Measurements from ENCODE around the gene SNX15.
A peak's percentile ranks its signal among the peaks of the same experiment; 100 is the strongest.

SNX15 gene

GRCh38 chr11:65058012-65058411, 30.8 kb downstream of the SNX15 start:
- DNase-seq: peak; percentile 40

GRCh38 chr11:65058419-65059054, 31.3 kb downstream of the SNX15 start, which contains the start of gene NAALADL1:
TSS of gene NAALADL1 (minus strand) at chr11:65058553. CDS start at chr11:65058521, 32 bp downstream.
- no peak for DNase-seq

DNA sequence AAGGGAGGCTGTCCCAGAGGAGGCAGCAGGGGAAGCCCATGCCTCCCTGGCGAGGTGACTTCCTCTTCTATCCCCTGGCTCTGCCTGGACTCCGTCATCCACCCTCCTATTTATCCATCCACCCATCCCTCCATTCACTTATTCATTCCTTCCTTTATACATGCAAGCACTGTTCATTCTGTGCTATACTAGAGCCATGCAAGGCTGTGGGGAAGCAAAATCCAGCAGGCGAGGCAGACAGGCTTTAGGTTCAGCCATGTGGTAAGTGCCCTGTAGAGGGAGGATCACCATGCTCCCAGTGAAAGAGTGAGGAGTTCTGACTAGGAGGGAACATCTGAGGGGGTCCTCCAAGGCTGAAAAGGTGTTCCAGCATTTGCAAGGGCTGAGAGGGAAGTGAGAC, 32.3 kb downstream of the SNX15 start:
- no peak for DNase-seq

DNA sequence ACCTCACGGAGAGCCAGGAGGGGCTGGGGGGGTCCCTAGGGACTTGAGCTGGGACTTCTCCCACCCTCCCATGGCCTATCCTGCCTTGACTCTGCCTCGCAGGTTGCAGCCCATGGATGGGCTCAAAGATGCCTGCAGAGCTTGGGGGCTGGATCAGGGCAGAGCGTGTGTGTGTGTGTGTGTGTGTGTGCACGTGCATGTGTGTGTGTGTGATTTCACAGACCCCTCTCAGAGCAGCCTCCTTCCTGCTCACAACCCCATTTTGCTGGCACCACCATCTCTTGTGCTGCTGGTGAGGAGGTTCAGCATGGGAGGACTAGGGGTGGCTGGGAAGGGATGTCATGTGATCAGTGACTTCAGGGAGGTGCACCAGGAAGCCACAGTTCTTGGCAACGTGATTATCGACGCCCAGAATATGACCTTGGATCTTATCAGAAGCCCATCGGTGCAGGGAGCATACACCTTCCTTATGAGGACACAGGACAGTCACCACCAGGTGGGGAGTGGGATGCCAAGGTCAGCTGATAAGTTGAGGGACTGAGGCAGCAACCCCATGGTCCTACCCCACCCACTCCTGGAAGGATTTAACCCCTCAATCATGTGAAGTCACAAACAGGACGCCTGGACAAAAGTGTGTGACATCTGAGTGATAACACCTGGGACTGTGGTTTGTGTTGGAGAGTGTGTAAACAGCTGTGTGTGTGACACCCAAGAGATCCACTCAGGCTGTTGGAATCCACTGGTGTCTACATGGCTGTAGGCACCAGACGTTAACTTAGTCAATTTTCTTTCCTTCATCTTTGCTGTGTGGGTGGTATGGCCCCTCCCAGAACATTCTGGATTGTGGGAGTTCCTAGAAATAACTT, 33.0 kb downstream of the SNX15 start:
- DNase-seq: no peak

- DNase-seq: no peak
Measured at GRCh38 chr11:65060913-65061408, 33.7 kb downstream of the SNX15 start.

DNA sequence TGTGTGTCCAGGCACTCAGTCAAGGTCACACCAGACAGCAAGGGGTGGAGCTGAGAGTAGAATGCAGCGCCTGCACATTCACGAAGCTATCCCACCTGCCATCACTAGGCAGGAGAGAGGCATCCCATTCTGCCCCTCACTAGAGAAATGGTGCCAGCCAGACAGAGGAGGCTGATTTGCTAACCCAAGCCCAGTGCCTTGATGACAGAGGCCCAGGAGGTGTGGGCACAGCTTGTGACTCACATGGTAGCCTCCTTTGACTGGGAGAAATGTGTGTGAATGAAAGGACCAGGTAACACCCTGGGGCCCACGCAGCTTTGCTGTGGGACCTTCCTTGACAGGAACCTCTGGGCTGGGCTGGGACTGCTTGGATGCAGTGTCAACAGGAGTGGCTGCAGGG, 36.3 kb downstream of the SNX15 start:
- no peak for DNase-seq

- DNase-seq: no peak
Measured at GRCh38 chr11:65064847-65065240, 37.6 kb downstream of the SNX15 start.

DNA sequence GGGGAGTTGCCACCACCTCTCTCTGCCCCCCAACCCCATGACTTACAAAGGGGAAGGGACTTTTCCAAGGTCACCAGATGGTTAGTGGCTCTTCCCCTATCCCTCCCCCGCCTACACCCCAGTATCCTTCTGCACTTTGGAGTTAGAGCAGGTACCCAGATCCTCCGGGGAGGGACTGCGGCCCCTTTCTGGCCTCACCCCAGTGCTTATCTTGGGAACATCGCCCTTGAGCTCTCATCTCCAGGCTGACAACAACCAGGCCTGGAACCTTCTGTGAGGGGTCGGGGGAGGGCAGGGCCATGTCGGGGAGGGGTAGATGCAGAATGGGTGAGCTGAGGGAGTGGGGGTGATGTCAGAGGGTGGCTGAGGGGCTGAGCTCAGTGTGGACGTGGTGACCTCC, 38.6 kb downstream of the SNX15 start:
- no peak for DNase-seq

DNA sequence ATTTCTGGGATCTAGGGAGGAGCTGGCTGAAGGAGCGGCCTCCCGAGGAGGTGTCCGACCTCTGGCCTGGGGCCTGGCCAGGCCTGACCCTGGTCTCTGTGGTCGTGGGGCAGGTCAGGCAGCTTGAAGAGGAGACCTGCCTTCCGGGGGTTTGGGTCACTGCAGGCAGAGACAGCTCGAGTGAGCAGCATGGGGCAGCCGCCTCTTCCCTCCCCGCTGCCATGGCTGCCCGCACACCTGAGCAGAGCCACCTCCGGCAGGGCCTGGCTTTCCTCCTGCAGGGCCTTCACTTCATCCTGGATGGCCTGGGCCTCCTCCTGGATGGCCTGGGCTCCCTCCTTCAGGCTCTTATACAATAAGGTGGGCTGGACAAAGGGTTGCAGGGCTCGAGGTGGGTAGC, 39.1 kb downstream of the SNX15 start:
- peak; percentile 41 for DNase-seq

GRCh38 chr11:65066805-65067291, 39.6 kb downstream of the SNX15 start:
- DNase-seq: peak; percentile 85

GRCh38 chr11:65067446-65067845, 40.2 kb downstream of the SNX15 start:
- DNase-seq: no peak

DNA sequence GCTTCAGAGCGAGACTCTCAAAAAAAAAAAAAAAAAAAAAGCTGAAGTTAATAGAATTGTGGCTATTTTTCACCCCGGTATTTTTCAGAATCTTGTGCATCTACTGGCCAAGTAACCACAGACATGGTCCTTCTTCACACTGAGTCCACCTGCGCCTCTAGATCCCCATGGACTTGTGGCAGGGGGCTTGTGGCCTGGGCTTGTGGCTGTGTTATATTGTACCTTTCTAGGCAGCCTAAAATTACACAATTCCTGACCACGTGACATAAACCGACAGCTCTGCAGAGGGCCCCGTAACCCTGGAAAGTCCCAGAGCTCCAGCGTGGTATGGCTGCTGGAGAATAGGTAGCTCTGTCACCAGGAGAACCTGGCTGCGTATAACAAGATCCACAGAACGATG, 42.0 kb downstream of the SNX15 start:
- no peak for DNase-seq

DNA sequence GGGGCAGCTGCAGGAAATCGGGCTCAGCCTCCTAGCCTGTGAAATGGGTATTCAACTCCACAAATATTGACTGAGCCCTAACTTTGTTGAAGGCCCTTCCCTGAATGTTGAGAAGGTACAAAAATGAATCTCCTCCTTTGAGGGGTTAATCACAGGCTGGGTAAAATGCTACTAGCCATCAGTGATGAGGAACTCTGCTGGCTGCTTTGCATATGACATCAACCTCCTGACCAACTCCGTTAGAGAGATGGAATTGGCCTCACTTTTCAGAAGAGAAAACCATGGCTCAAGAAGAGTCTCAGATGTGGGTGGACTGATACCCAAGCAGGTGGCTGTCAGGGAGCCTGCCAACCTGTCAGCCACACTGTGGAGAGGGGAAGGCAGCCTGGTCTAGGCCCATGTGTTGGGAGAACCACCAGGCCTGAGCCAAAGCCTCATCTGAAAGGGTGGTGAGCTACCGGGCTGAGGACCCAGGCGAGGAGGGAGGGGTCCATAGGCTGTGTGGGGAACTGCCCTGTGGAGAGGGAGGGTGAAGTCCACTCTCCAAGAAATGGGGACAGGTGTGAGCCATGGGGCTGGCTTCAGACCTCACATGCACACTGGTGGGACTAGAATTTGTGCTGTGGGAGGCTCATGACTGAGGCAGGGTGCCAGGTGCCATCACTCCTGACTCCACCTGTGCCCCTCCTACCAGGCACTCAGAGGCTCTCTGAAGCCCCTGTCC, 44.8 kb downstream of the SNX15 start:
- DNase-seq: no peak

DNA sequence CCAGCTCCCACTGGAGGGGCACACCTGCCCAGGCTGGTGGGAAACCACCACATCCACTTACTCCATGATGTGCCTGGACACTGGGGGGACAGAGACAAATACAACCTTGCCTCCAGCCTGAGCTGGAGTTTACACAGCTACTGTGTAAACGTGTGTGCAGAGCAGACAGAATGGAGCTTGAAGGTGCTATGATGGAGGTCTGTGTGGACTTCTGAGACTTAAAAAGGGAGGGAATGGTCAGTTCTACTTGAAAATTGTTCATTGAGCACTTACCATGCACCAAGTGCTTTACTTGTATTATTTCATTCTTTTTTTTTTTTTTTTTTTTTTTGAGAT, 45.4 kb downstream of the SNX15 start:
- DNase-seq: no peak

GRCh38 chr11:65077451-65077850, 50.2 kb downstream of the SNX15 start:
- no peak for DNase-seq

DNA sequence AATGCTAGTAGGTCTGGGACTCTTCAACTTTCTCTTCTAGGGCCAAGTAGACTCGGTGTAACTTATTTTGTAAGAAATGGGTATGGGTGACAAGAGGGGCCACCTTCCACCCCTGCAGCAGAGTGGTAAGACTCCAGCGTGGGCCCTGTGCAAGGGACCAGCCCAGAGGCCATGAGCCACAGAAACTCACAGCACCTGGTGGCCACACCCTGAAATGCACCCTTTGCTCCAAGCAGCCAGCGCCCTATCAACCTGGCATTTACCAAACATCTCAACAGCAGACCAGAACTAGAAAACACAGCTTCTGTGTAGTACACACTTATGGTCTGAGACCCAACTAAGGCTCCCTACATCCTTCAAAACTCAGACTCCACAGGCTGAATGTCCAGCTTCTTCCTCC, 50.9 kb downstream of the SNX15 start:
- DNase-seq: peak; percentile 46

DNA sequence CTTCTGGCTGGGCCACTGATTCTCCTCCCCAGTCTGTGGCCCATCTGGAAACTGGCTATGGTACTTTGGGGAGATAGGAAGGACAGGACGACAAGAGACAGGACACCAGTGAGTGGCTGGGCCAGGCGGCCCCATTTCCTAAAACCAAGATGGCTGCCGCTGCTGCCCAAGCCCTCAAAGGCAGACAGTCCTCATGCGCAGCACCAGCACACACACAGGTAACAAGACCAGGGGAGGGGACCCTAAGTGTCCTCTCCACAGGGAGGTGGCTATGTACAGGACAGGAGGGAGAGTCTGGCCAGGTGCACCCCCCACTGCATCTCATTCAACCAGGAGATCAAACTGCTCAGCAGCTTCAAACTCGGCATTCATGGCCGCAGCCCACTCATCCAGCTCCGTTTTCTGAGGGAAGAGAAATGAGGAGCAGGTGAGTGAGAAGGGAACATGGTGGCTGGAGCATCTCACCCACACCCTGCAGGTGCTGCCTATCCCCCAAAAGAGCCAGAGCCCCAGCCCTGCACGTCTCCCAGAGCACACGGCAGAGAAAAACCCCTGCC, 51.6 kb downstream of the SNX15 start:
- no peak for DNase-seq

GRCh38 chr11:65083134-65083833, 56.0 kb downstream of the SNX15 start:
- no peak for DNase-seq

GRCh38 chr11:65083834-65084597, 56.8 kb downstream of the SNX15 start, which contains the start of the genes CDCA5 and ZFPL1:
TSS of gene CDCA5 (minus strand) at chr11:65084040. CDS start at chr11:65083978, 62 bp downstream.
TSS of gene ZFPL1 (plus strand) at chr11:65084222. CDS start at chr11:65084699, 477 bp downstream.
- DNase-seq: peak; percentile 96

DNA sequence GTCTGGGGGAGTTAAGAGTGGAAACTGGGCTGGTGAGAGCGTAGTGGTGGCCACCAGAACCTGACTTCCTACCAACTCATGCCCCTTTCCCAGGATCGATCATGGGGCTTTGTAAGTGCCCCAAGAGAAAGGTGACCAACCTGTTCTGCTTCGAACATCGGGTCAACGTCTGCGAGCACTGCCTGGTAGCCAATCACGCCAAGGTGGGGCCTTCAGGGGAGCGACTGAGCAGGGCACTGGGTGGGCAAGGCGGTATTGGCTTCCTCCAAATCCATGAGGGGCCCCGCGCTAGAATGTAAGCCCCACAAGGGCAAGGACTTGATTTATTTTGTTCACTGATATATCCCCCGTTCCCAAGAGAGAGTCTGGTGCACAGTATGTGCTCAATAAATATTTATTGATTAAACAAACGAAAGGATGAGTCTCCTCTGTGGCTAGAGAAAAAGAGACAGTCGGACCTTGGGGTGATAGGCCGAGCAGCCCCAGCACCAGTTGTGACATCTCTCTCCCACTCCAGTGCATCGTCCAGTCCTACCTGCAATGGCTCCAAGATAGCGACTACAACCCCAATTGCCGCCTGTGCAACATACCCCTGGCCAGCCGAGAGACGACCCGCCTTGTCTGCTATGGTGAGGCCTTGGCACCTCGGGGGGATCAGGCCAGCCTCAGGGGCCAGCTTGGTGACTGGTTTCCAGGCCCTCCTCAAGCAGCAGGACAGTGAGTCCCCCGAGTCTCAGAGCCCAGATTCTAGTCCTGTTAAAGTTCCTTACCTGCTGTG, 57.5 kb downstream of the SNX15 start:
- DNase-seq: no peak

- DNase-seq: no peak
Measured at GRCh38 chr11:65085446-65085845, 58.2 kb downstream of the SNX15 start.
